Caki2 (cell line): ENCODE results near the gene ZFYVE26. TPM values are rescaled to one million over a fixed set of nuclear protein-coding genes. Genes with fewer than 3 reads are reported as not detected.
A peak's percentile ranks its signal among the peaks of the same experiment; 100 is the strongest.
"Not testable (repeated sequence)": the region's sequence is repeated elsewhere in the genome, so short reads cannot be mapped to it uniquely, and the experiment has no call there.

Experiments used
- DNase-seq: peaks from one replicate; pipeline ENCODE4 v3.0.0-alpha.2; 2015; ENCODE audit warnings: low read depth
- in situ Hi-C: cut with HindIII; loops from 2 replicates; pipeline ENCODE4 v1.10.0; 2016; ENCODE audit warnings: low sequenced_read_pairs, low pct_unique_long_range_greater_than_20kb, mixed read lengths
- total RNA-seq: library from RNA; depleted of rRNA; stranded (reverse); fragments of >200 nt; shearing (Covaris generic); gene quantifications from 2 replicates; pipeline ENCODE4 v1.2.3, GENCODE V29; 2014; ENCODE audit warnings: low replicate concordance

ZFYVE26 gene
- total RNA-seq, 1 experiment from 2014 or later, result 5.3 TPM

DNA sequence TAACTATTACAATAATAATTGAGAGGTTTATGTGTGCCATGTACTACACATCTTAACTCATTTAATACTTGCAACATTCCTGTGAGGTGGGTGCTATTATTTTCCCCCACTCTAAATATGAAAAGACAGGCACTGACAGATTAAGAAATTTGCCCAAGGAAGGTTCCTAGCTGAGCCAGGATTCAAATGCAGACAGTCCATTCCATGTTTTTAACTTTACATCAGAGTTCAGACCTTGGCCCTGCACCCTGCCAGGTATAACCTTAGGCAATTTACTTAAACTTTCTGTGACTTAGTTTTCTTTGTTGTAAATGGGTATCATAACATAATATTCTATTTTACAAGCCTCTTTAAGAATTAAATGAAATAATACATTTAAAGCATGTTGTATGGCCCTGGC, 88.1 kb downstream of the ZFYVE26 start:
- in situ Hi-C loops, result no loop called here
- DNase-seq, result no peak

DNA sequence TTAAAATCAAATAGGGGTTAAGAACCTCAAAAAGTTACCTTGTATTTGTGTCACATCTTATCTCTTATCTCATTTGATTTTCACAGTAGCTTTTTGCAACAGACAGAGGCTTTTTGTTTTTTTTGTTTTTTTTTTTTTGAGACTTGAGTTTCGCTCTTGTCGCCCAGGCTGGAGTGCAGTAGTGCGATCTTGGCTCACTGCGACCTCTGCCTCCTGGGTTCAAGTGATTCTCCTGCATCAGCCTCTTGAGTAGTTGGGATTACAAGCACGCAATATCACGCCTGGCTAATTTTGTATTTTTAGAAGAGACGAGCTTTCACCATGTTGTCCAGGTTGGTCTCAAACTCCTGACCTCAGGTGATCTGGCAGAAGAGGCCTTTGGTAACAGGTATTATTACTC, 89.0 kb downstream of the ZFYVE26 start:
- DNase-seq, result no peak
- in situ Hi-C loops, result no loop called here

DNA sequence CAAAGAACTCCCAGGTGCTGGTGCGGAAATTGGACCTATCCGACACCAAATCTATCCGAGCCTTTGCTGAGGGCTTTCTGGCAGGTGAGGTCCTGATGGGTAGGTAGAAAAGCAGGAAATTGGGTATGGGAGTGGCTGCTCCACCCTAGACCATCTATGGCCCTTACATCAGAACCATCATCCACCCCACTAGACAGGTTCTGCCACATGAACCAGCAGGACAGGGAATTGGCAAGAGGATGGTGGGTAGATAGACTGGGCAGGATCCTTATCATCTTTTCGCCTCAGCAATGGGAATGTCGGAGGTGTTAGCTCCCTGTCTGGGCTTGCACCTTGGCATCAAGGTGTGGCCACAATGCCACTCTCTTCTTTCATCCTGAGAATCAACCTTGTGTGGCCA, 91.2 kb downstream of the ZFYVE26 start:
- in situ Hi-C loops, result no loop called here
- no peak for DNase-seq

DNA sequence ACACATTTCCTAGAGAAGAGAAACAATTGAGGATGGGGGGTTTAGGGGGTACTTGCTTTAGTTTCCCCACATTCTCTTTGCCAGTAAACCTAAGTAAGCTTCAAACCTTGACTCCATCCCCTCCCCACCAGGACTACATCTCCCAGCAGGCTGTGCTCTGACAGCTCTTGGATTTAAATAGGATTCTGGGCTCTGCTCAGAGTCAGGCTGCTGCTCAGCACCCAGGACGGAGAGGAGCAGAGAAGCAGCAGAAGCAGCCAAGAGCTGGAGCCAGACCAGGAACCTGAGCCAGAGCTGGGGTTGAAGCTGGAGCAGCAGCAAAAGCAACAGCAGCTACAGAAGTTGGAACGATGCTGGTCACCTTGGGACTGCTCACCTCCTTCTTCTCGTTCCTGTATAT, 94.1 kb downstream of the ZFYVE26 start:
- DNase-seq, result no peak
- in situ Hi-C loops, result no loop called here

DNA sequence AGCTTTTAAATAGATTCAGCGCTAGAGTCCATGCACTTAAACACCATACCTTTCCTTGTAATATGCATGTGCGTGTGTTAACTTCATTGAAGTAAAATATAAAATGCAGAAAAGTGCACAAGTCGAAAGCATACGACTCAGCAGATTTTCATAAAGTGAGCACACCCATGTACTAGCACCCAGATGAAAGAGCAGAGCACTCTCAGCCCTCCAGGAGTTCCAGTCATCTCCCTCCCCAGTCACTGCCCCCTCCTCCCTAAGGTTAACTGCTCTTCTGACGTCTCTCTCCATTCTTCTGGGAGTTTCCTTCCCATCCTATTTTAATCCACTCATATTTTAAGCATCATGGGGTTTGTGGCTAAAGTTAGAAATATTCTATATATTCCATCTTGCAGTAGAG, 94.5 kb downstream of the ZFYVE26 start:
- in situ Hi-C loops, result no loop called here
- no peak for DNase-seq

DNA sequence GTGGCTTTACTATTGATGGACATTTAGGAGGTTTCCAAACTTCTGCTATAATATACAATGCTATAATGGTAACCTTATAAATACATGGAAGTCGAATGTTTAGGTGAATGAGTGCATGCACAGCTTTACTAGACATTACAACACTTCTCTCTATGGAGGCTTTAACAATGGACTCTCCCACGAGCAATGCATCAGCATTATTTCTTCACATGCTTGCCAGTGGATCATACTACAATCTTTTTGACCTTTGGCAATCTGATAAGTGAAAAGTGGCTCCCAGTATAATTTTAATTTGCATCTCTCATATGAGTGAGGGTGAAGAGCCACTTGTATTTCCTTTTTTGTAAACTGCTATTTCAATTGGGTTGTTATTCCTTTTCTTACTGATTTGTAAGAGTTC, 96.5 kb downstream of the ZFYVE26 start:
- in situ Hi-C loops, result no loop called here
- DNase-seq, result no peak

DNA sequence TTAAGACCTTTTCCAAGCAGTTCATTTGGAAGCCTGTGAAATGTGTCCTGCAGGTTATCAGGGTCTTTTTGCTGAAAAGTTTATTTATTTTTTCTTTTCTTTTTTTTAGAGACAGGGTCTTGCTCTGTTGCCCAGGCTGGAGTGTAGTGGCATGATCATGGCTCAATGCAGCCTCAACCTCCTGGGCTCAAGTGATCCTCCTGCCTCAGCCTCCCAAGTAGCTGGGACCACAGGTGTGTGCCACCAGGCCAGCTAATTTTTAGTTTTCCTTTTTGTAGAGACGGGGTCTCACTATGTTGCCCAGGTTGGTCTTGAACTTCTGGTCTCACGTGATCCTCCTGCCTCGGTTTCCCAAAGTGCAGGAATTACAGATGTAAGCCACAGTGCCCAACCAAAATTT, 97.0 kb downstream of the ZFYVE26 start:
- in situ Hi-C loops, DNase-seq: not testable (repeated sequence)

DNA sequence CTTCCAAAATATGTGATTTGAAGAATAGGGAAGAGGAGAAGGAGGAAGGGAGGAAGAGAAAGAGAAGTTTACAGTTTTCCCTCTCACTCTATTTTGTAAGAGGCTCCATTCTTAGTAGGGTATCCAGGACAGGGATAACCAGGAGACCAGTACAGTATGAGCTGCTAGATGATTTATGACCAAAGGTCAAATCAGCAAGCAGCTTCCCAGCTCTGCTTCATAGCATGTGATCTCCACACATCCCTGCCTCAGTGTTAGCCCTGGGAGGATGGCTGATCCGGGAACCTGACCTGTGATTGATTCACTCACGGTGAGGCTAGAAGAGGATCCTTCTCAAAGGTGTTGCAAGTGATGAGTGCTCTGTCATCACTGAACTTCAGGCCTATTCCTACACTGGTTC, 98.1 kb downstream of the ZFYVE26 start:
- no peak for DNase-seq
- in situ Hi-C loops, result no loop called here

DNA sequence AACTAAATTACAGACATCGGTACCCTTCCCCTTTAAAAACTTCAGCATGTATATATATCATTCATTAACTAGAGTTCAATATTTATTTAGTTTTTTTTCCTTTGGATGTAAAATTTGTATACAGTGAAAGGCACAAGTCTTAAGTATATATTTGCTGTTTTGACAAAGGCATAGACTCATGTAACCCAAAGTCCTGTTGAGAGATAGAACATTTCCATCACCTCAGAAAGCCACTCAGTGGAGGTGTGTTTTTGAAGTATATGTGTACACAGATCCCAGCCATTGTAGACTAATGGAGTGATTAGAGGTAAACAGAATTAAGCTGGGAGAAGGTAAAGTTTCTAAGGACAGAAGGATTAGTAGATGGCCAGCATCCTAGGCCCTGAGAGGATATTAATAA, 99.3 kb downstream of the ZFYVE26 start:
- in situ Hi-C loops, result no loop called here
- DNase-seq, result no peak

DNA sequence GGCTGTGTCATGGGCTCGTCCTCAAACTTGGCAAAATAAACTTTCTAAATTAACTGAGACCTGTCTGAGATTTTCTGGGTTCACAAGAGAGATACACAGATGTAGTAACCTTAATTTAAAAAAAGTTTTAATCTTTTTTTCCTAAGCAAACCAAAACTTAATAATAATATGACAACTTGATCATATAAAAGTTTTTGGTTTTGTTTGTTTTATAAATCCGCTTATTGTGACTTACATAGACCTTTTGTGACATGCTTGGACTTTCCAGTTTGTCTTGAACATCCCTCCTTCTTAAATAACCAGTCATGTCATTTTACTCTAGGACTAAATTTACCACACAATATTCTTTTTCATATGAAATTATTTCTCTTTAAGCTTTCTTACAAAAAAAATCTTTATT, 106.2 kb downstream of the ZFYVE26 start:
- in situ Hi-C loops, result no loop called here
- no peak for DNase-seq

DNA sequence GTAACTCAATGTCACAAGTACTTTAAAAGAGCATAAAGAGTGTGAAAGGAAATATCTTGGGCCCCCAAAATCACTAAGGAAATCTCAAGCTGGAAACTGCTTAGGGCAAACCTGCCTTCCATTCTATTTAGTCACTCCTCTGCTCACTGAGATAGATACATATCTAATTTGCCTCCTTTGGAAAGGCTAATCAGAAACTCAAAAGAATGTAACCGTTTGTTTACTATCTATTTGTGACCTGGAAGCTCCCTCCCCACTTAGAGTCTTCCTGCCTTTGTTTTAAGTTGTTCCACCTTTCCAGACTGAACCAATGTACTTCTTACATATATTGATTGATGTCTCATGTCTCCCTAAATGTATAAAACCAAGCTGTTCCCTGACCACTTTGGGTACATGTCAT, 106.6 kb downstream of the ZFYVE26 start:
- DNase-seq, in situ Hi-C loops: not testable (repeated sequence)

DNA sequence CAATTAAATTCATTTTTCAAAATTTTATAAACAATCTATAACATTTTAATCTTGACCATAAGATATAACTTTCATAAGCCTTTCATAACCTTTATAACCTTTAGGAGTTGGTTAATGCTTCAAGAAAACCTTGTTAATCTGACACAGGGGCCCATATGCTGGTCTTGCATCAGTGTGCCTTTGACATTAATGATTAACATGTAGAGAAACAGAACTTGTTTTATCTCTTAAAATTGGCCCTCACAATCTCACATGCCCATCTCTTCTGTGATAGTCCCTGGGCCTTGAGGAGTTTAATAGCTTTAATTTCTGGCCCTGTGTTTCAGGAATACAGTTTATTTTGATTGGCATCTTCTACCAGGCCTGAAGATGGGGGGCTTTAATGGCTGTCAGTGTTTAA, 107.0 kb downstream of the ZFYVE26 start:
- DNase-seq, in situ Hi-C loops: not testable (repeated sequence)

DNA sequence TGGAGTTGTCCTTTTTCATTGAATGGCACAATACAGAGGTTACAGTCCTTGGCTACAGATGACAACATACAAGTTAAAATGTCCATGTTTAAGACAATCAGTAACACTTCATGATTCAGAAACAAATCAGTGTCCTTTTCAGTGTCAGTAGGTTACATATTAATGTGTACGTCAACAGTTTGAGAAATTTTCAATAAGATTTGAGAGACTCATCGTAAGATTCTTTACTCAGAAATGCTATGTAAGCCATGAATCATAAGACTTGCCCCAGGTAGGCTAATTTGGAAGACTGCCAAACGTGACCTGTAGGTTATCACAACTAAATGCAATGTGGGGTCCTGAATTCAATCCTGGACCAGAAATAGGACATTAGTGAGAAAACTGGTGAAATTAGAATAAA, 111.2 kb downstream of the ZFYVE26 start:
- in situ Hi-C loops, result no loop called here
- DNase-seq, result no peak

DNA sequence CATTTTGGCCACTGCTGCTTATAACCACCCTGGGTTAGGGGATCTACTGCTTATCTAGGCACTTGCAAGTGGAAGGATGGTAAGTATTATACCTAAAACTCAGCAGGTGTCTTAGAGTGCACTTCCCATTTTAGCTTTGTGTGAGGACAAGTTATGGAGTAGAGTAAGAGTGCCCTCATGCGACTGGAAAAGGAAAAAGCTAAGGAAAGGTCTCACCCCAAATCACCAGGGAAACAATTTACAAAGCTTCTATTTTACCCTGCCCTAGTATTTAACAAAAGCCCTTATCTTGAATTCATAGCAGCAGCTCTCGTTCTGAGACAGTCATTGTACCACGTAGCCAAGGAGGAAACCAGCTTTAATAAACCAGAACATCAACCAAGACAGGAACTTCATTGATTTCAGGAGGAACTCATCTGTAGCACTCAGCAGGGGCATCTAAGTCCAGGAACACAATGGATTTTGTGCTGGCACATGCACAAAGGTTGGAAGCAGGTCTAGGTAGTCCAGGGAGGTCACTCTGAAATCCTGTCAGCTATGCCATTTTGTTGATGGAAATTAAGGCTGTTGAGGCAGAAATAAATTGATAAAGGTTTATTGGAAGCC, 111.8 kb downstream of the ZFYVE26 start:
- in situ Hi-C loops, result no loop called here
- DNase-seq, result peak; percentile 43

DNA sequence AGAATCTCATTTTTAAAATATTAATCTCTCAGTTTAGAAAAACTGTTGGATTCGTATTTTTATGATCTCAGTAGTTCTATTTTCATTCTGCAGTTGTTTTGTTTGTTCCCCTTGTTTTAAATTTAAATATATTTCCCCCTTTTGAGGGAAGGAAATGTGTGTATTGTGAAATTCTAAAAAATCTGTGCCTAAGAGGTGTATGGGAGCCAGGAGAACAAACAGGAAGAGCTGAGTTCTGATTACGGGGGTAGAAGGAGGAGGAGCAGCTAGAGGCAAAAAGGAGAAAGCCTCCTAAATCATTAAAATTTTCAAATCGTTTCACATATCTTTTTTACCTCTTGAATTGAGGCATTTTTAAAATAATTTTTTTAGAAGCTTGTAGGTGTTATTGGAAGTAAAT, 112.4 kb downstream of the ZFYVE26 start:
- in situ Hi-C loops, result no loop called here

DNA sequence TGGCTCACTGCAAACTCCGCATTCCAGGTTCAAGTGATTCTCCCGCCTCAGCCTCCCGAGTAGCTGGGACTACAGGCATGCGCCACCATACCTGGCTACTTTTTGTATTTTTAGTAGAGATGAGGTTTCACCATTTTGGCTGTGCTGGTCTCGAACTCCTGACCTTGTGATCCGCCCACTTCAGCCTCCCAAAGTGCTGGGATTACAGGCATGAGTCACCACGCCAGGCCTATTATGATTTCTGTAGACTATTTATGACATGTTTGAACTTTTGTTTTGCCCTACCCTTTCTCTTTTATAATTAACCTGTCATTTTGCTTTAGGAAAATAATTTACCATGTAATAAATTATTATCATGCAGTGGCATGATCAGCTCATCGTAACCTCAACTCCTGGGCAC, 114.9 kb downstream of the ZFYVE26 start, which contains the start of gene RDH12:
Gene RDH12 (plus strand): TSS at position 395 of the 400 bp plus-strand sequence. CDS start 20,757 bp downstream, outside the sequence.
- in situ Hi-C loops, DNase-seq: not testable (repeated sequence)

More for the DNA sequence above, 112.4 kb downstream of the ZFYVE26 start:
- DNase-seq, result no peak

DNA sequence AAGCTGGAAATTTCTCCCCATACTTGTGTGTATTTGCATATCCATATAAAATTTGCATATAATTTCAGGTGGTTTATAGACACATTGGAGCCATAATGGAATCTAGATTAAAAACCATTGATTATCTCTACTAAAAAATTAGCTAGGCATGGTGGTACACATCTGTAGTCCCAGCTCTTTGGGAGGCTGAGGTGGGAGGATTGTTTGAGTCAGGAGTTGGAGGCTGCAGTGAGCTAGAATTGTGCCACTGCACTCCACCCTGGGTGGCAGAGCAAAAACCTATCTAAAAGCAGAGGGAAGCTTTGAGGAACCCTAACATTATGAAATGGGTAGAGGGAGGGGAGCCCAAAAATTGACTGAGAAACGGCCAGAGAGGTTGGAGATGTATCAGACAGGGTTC, 118.2 kb downstream of the ZFYVE26 start:
- in situ Hi-C loops, result no loop called here
- no peak for DNase-seq

DNA sequence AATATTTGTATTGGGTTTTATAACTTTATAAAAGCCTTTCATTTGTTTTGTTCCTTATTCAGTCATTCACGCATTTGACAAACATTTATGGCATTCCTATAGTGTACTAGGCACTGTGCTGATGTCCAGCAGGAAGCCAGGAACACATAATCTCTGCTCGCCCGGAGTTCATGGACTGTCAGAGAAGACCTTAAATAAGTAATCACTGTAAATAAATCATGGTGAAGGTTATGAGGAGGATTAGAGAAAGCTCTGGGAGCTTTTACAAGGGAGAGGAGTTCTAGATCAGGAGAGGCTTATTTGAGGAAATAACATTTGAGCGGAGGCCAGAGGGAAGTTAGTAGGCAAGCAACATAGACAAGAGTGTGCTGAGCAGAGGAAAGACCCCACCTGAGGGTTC, 119.4 kb downstream of the ZFYVE26 start:
- in situ Hi-C loops, result no loop called here

More for the DNA sequence above, 119.4 kb downstream of the ZFYVE26 start:
- DNase-seq, result no peak
